Left colon (tissue), 2 donors: ENCODE measurements around the gene MTOR. TPM values are rescaled to one million over a fixed set of nuclear protein-coding genes. Genes with fewer than 3 reads are reported as not detected.

Experiments used
- ATAC-seq: fragments of 200-7000 bp; cut with Tn5 transposase; one replicate; pipeline ENCODE4 v1.9.1; 2020; ENCODE audit warnings: mild to moderate bottlenecking, moderate library complexity
- DNase-seq, 2 donors: peaks; one replicate each; pipeline ENCODE4 v3.0.0-alpha.2; 2020
- intact Hi-C, 2 donors: fragments of 100-400 bp; cut with DNase I in 1 of 2; cut with micrococcal nuclease in 1 of 2; formaldehyde crosslinking; loops; one replicate each; pipeline versions ENCODE4 v1.11.2 to v1.14.0; 2022; cut with DNase I, micrococcal nuclease
- total RNA-seq, 2 donors: library from RNA; stranded (reverse); fragmentation: NEBNext Ultra II Directional; extraction: Animal tissue kit (Norgen Biotek cat#: 25700); gene quantifications; one replicate each; pipeline ENCODE4 v1.2.1, GENCODE V29; 2021
- donor health status: DM: no; HTN: no; CAD: no.
- donor health status: DM: yes; HTN: yes; CAD: no.

The MTOR gene
- total RNA-seq, 2 donors from 2014 or later: 31.0 to 40.1 TPM

GRCh38 chr1:11059968-11060830 is 202.2 kb downstream of the MTOR start, which contains the start of gene SRM:
TSS of gene SRM (minus strand) at chr1:11060018. CDS start at chr1:11059943, 75 bp downstream.
- intact Hi-C loops: no loop called here
- DNase-seq: peak; percentile 86 to 91
- ATAC-seq: peak; percentile 96

DNA sequence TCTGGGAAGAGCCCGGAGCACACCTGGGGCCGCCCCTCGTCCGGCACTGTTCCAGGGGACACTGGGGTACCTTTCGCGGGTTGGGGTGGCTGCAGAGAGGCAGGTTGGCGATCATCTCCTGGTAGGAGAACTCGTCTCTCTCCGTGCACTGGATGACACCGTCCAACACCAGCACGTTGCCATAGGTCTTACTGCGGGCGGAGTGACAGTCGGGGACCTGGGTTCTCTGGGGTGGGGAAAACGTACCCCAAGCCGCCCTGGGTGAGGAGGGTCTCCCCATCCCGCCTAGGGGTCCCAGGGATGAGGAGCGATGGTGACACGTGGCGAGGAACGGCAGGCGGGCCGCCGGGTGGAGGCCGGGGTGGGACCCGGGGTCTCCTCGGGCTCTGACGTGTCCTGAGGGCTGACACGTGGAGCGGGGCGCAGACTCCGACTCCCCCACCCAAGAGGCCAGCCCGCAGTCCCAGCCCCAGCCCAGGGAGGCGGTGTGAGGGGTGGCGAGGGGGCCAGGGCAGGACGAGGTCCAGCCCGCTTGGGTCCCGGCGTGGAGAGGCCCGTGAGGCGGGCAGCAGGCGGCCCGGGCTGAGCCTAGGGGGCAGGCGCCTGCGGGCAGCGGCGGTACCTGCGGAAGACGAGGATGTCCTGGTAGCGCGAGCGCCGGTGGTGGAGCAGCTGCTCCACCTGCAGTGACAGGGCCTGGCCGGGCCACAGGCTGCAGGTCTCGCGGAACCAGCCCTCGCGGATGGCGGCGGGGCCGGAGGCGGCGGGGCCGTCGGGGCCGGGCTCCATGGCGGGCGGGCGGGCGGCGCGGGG is 203.0 kb downstream of the MTOR start:
- ATAC-seq: peak; percentile 20
- no peak for DNase-seq
- intact Hi-C loops: no loop called here

DNA sequence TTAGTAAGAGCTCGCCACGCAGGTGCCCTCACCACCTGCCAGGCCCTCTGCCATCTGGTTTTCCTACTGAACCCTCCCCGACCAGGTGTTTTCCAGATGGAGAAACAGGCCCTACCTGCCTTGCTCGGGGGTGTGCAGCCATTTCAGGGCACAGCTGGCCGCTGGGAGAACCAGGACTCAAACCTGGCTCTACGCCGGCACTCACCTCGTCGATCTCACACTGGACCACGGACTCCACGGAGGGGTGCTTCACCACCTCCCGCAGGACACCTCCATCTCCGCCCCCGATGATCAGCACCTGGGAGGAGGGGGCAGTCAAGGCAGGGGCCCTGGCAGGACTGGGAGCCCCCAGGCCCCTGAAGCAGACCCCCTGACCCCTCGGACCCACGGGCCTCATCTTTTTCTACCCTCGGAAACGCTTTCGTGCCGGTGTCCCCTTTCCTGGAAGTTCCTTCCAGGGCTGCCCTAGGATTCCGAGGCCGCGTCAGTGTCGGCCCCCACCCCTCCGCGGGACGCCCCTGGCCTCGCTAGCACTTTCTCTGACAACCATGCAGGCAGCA is 203.7 kb downstream of the MTOR start:
- DNase-seq (peak; percentile 48 to 49), ATAC-seq (no peak)
- intact Hi-C loops: no loop called here

GRCh38 chr1:11058026-11058425 is 204.3 kb downstream of the MTOR start:
- ATAC-seq (no peak), DNase-seq (no peak)
- intact Hi-C loops: no loop called here

DNA sequence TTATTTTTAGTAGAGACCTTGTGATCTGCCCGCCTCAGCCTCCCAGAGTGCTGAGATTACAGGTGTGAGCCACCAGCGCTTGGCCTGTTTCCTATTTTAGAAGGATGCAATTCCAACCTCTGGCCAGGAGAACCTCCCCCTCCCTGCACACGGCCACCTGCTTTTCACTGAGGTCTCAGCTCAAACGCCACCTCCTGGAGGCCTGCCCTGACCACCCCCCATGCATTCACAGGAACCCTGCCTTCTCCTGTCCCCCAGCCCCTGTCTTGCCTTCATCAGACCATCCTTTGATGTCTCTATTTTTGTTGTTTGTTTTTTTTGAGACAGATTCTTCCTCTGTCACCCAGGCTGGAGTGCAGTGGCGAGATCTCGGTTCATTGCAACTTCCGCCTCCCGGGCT is 204.9 kb downstream of the MTOR start:
- intact Hi-C loops: no loop called here
- DNase-seq (no peak), ATAC-seq (no peak)

Other genes with a start within 250 kb of the MTOR start
- 100 to 1,000 TPM; 112 to 121 TPM for gene TARDBP, start 249.9 kb downstream of the MTOR start, total RNA-seq
- not detected for gene MASP2, start 215.3 kb downstream of the MTOR start, total RNA-seq
- 10 to 100 TPM; 17.8 to 29.9 TPM for gene SRM, start 202.5 kb downstream of the MTOR start, total RNA-seq
- 10 to 100 TPM; 38.2 to 54.3 TPM for gene EXOSC10, start 162.7 kb downstream of the MTOR start, total RNA-seq
- under 1 TPM; 0.34 to 0.81 TPM for gene ANGPTL7, start 73.2 kb downstream of the MTOR start, total RNA-seq
- 10 to 100 TPM; 11.0 to 12.4 TPM for gene UBIAD1, start 10.6 kb upstream of the MTOR start, total RNA-seq
- under 1 TPM; 0.18 to 0.31 TPM for gene DISP3, start 216.6 kb upstream of the MTOR start, total RNA-seq